ENCODE measurements around the gene SSH2.

- TF ChIP-seq POLR2A (IDR thresholded peaks at IDR 0.05), result no peak
- TF ChIP-seq CTCF (IDR thresholded peaks at IDR 0.05 in 4 of 5, conservative IDR thresholded peaks at IDR 0.05 in 1 of 5), result no peak
These were observed 319.6 kb downstream of the SSH2 start for GRCh38 chr17:29610395-29610794.
